ENCODE measurements around the gene SMOC2. TPM values are rescaled to one million over a fixed set of nuclear protein-coding genes. Genes with fewer than 3 reads are reported as not detected.

SMOC2 gene
- polyA plus RNA-seq, 2 of the 4 experiments (the other 2 are of a cell fraction) = not detected

DNA sequence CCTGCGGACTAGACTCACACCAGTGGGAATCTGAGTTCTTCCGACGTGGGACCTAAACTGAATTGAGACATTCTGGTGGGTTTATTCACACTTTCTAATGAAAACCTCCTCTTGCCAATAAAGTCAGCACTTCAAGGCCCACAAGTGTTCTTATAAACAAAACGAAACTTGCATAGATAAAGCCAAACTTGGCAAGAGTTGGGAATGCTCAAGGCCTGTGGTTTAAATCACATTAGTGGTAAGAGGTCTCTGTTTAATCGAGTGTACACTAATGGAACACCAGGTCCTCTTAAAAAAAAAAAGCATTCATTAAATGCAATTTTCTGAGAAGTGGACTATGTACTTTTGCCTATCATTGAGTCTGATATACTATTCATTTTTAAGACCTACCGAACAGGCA lies 143.3 kb downstream of the SMOC2 start:
- DNase-seq (ENCODE audit: low read depth in 1 of 2, low spot score in 1 of 2) (no peak), FAIRE-seq (no peak), ATAC-seq (no peak)
- H3K27ac ChIP-seq = no peak overlapping the region
- H3K9me3 ChIP-seq = no peaks in the 10 kb centered on the region
- H3K4me1 ChIP-seq = no peaks in the 10 kb centered on the region
- no peak overlapping the region for H3K4me2 ChIP-seq
- TF ChIP-seq FOSB (CRISPR knock-in tag; IDR thresholded peaks at IDR 0.05) (no peak), POLR2A (IDR thresholded peaks at IDR 0.05; ENCODE audit: low read length) (no peak), ZSCAN20 (CRISPR knock-in tag; IDR thresholded peaks at IDR 0.05) (no peak), ESRRA (IDR thresholded peaks at IDR 0.05; ENCODE audit: borderline replicate concordance, low read length) (no peak), CHD4 (IDR thresholded peaks at IDR 0.05; ENCODE audit: borderline replicate concordance) (no peak), POLR2AphosphoS2 (conservative IDR thresholded peaks at IDR 0.05; ENCODE audit: low read length) (no peak), CHD2 (IDR thresholded peaks at IDR 0.05; ENCODE audit: low read length, partially characterized antibody) (no peak), BHLHE40 (IDR thresholded peaks at IDR 0.05; ENCODE audit: low read depth, low read length) (no peak), ATOH8 (CRISPR knock-in tag; IDR thresholded peaks at IDR 0.05; ENCODE audit: low read depth) (no peak), REST (IDR thresholded peaks at IDR 0.05) (no peak), RFX5 (IDR thresholded peaks at IDR 0.05) (no peak)
- TF ChIP-seq, protein P1, sequence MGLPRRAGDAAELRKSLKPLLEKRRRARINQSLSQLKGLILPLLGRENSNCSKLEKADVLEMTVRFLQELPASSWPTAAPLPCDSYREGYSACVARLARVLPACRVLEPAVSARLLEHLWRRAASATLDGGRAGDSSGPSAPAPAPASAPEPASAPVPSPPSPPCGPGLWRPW (IDR thresholded peaks at IDR 0.05) = no peak
- TF ChIP-seq, protein P2, sequence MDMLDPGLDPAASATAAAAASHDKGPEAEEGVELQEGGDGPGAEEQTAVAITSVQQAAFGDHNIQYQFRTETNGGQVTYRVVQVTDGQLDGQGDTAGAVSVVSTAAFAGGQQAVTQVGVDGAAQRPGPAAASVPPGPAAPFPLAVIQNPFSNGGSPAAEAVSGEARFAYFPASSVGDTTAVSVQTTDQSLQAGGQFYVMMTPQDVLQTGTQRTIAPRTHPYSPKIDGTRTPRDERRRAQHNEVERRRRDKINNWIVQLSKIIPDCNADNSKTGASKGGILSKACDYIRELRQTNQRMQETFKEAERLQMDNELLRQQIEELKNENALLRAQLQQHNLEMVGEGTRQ (IDR thresholded peaks at IDR 0.05) = no peak
- ChIA-PET CTCF (no interaction called here), POLR2A (no interaction called here)
- H3K4me3 ChIP-seq = no peak overlapping the region
- 57% methylated on average over 6 of the region's 6 CpGs for WGBS (ENCODE audit: missing lambda C conversion rate)

GRCh38 chr6:168584671-168585070 lies 143.7 kb downstream of the SMOC2 start:
- no peak for TF ChIP-seq EP300 (IDR thresholded peaks at IDR 0.05)
- TF ChIP-seq, protein P3, sequence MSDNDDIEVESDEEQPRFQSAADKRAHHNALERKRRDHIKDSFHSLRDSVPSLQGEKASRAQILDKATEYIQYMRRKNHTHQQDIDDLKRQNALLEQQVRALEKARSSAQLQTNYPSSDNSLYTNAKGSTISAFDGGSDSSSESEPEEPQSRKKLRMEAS (IDR thresholded peaks at IDR 0.05) = no peak
- TF ChIP-seq MAFK (IDR thresholded peaks at IDR 0.05; ENCODE audit: partially characterized antibody) = no peak
- TF ChIP-seq NFE2L2 (conservative IDR thresholded peaks at IDR 0.05; ENCODE audit: low read length) = no peak
- no peak for TF ChIP-seq HOXB13 (CRISPR knock-in tag; IDR thresholded peaks at IDR 0.05; ENCODE audit: low read depth)
- no peak for TF ChIP-seq MYC (IDR thresholded peaks at IDR 0.05; ENCODE audit: borderline replicate concordance, low read length)
- no peak for TF ChIP-seq FOSB (CRISPR knock-in tag; IDR thresholded peaks at IDR 0.05)
- TF ChIP-seq MAZ (IDR thresholded peaks at IDR 0.05; ENCODE audit: borderline replicate concordance, low read depth, low read length) = no peak
- TF ChIP-seq HOXA7 (CRISPR knock-in tag; IDR thresholded peaks at IDR 0.05) = no peak
- no peak for TF ChIP-seq HMGXB4 (CRISPR knock-in tag; IDR thresholded peaks at IDR 0.05; ENCODE audit: borderline replicate concordance)
- no peak for TF ChIP-seq SREBF2 (IDR thresholded peaks at IDR 0.05)
- TF ChIP-seq JUN (IDR thresholded peaks at IDR 0.05) = no peak
- TF ChIP-seq SMC3 (IDR thresholded peaks at IDR 0.05) = no peak
- 16% methylated on average over 5 of the region's 5 CpGs for WGBS (ENCODE audit: missing lambda C conversion rate)
- Histone ChIP-seq H3K4me1 (no peaks in the 10 kb centered on the region), H3K9me3 (no peaks in the 10 kb centered on the region), H3K27ac (no peak overlapping the region), H3K4me2 (no peak overlapping the region), H3K4me3 (no peak overlapping the region)
- CTCF ChIA-PET = no interaction called here
- POLR2A ChIA-PET = no interaction called here
- FAIRE-seq (no peak), ATAC-seq (no peak), DNase-seq (ENCODE audit: low read depth in 1 of 2, low spot score in 1 of 2) (no peak)

Measured in A549 (cell line).